ENCODE results near the gene PDE4B. TPM values are rescaled to one million over a fixed set of nuclear protein-coding genes. Genes with fewer than 3 reads are reported as not detected.

The PDE4B gene
- total and polyA plus RNA-seq, 10 of the 15 experiments (the other 5 are each of a cell fraction or from before 2014, with no cell fraction given), result 3.0 to 13.2 (median 5.7) TPM

DNA sequence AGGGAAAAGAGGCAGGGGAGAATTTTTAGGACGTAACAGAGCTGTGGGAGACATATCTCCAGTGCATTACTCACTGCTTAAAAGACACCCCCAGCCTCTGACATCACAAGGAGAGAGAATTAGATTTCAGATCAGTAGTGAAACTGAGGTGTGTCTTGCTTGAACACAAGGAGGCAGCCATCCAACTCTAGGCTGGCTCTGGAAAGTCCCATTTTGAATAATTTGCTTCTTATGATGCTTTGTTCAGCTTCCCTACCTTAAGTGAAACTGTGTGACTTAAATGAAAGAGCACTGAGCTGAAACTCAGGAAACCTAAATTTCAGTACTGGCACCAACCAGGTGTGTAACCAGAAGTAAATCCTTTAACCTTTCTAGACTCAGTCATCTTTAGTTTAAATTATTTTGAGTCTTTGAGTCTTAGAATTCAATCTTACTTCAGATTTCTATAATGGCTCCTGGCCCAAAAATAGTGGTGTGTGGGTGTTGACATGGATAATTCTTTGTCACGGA lies 489.7 kb downstream of the PDE4B start (continued):
- TF ChIP-seq, protein P1, sequence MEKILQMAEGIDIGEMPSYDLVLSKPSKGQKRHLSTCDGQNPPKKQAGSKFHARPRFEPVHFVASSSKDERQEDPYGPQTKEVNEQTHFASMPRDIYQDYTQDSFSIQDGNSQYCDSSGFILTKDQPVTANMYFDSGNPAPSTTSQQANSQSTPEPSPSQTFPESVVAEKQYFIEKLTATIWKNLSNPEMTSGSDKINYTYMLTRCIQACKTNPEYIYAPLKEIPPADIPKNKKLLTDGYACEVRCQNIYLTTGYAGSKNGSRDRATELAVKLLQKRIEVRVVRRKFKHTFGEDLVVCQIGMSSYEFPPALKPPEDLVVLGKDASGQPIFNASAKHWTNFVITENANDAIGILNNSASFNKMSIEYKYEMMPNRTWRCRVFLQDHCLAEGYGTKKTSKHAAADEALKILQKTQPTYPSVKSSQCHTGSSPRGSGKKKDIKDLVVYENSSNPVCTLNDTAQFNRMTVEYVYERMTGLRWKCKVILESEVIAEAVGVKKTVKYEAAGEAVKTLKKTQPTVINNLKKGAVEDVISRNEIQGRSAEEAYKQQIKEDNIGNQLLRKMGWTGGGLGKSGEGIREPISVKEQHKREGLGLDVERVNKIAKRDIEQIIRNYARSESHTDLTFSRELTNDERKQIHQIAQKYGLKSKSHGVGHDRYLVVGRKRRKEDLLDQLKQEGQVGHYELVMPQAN (conservative IDR thresholded peaks at IDR 0.05), result no peak
- TF ChIP-seq RUNX3 (IDR thresholded peaks at IDR 0.05; ENCODE audit: low read length) (peak; percentile 86), EP300 (IDR thresholded peaks at IDR 0.05; ENCODE audit: borderline replicate concordance in 1 of 2, control insufficient read depth in 1 of 2, low read depth in 2 of 2, low read length in 2 of 2) (peak; percentile 98 to 99), TAF1 (IDR thresholded peaks at IDR 0.05; ENCODE audit: borderline replicate concordance, low read depth, low read length) (peak; percentile 15; the same call in 1 of the 2 replicates), MTA2 (IDR thresholded peaks at IDR 0.05; ENCODE audit: low read depth) (peak; percentile 95), ATF7 (IDR thresholded peaks at IDR 0.05; ENCODE audit: low read depth) (peak; percentile 94), CHD4 (IDR thresholded peaks at IDR 0.05) (no peak), ZNF24 (IDR thresholded peaks at IDR 0.05) (0 out of 2 replicates have a peak, but pooled peaks have one; percentile 25), CBX3 (IDR thresholded peaks at IDR 0.05; ENCODE audit: borderline replicate concordance, low read depth) (no peak), CEBPB (IDR thresholded peaks at IDR 0.05; ENCODE audit: borderline replicate concordance in 1 of 2, low read depth in 2 of 2, low read length in 2 of 2) (peak in 1 of 2 experiments; percentile 89; a peak in 2 of 4 replicates), TARDBP (IDR thresholded peaks at IDR 0.05; ENCODE audit: borderline replicate concordance) (no peak), TBL1XR1 (IDR thresholded peaks at IDR 0.05; ENCODE audit: low read depth, low read length) (peak; percentile 94), ZBED1 (IDR thresholded peaks at IDR 0.05; ENCODE audit: borderline replicate concordance) (peak; percentile 77), TCF3 (IDR thresholded peaks at IDR 0.05; ENCODE audit: borderline replicate concordance, insufficient read depth, low read depth, low read length) (peak; percentile 75), GABPA (IDR thresholded peaks at IDR 0.05; ENCODE audit: low read depth) (peak; percentile 70), CHD1 (IDR thresholded peaks at IDR 0.05; ENCODE audit: low read depth, low read length) (0 out of 2 replicates have a peak, but pooled peaks have one; percentile 49), PAX5 (IDR thresholded peaks at IDR 0.05; ENCODE audit: borderline replicate concordance, low read depth, low read length) (peak; percentile 94), YY1 (IDR thresholded peaks at IDR 0.05; ENCODE audit: low read depth, low read length) (peak; percentile 71), RELA (IDR thresholded peaks at IDR 0.05; ENCODE audit: borderline replicate concordance, partially characterized antibody) (peak; percentile 99), CREB1 (IDR thresholded peaks at IDR 0.05; ENCODE audit: low read depth) (peak; percentile 93), IKZF2 (IDR thresholded peaks at IDR 0.05) (peak; percentile 92 to 94)
- TF ChIP-seq, protein P2, sequence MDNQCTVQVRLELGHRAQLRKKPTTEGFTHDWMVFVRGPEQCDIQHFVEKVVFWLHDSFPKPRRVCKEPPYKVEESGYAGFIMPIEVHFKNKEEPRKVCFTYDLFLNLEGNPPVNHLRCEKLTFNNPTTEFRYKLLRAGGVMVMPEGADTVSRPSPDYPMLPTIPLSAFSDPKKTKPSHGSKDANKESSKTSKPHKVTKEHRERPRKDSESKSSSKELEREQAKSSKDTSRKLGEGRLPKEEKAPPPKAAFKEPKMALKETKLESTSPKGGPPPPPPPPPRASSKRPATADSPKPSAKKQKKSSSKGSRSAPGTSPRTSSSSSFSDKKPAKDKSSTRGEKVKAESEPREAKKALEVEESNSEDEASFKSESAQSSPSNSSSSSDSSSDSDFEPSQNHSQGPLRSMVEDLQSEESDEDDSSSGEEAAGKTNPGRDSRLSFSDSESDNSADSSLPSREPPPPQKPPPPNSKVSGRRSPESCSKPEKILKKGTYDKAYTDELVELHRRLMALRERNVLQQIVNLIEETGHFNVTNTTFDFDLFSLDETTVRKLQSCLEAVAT (IDR thresholded peaks at IDR 0.05), result peak; percentile 27; the same call in 1 of the 2 replicates
- TF ChIP-seq, protein P3, sequence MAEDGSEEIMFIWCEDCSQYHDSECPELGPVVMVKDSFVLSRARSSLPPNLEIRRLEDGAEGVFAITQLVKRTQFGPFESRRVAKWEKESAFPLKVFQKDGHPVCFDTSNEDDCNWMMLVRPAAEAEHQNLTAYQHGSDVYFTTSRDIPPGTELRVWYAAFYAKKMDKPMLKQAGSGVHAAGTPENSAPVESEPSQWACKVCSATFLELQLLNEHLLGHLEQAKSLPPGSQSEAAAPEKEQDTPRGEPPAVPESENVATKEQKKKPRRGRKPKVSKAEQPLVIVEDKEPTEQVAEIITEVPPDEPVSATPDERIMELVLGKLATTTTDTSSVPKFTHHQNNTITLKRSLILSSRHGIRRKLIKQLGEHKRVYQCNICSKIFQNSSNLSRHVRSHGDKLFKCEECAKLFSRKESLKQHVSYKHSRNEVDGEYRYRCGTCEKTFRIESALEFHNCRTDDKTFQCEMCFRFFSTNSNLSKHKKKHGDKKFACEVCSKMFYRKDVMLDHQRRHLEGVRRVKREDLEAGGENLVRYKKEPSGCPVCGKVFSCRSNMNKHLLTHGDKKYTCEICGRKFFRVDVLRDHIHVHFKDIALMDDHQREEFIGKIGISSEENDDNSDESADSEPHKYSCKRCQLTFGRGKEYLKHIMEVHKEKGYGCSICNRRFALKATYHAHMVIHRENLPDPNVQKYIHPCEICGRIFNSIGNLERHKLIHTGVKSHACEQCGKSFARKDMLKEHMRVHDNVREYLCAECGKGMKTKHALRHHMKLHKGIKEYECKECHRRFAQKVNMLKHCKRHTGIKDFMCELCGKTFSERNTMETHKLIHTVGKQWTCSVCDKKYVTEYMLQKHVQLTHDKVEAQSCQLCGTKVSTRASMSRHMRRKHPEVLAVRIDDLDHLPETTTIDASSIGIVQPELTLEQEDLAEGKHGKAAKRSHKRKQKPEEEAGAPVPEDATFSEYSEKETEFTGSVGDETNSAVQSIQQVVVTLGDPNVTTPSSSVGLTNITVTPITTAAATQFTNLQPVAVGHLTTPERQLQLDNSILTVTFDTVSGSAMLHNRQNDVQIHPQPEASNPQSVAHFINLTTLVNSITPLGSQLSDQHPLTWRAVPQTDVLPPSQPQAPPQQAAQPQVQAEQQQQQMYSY (CRISPR knock-in tag; IDR thresholded peaks at IDR 0.05), result no peak
- TF ChIP-seq, protein P4, sequence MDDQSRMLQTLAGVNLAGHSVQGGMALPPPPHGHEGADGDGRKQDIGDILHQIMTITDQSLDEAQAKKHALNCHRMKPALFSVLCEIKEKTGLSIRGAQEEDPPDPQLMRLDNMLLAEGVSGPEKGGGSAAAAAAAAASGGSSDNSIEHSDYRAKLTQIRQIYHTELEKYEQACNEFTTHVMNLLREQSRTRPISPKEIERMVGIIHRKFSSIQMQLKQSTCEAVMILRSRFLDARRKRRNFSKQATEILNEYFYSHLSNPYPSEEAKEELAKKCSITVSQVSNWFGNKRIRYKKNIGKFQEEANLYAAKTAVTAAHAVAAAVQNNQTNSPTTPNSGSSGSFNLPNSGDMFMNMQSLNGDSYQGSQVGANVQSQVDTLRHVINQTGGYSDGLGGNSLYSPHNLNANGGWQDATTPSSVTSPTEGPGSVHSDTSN (IDR thresholded peaks at IDR 0.05; ENCODE audit: insufficient replicate concordance, low read depth, low read length), result no peak

Data from GM12878 (cell line).